Thyroid gland (tissue), 4 donors: ENCODE results near the gene NXNL1.
A peak's percentile ranks its signal among the peaks of the same experiment; 100 is the strongest.

Experiments
- CTCF ChIP-seq, 6 experiments: fragments of 200-600 bp in 3 of 6; fragments of 450-650 bp in 3 of 6; sonication (generic) in 3 of 6; IDR thresholded peaks; one replicate each; pipeline ENCODE4 v1.5.1; 2016 to 2019; ENCODE audit warnings: antibody characterized with exemption in 6 of 6, mild to moderate bottlenecking in 2 of 6, inconsistent platforms in 1 of 6, moderate library complexity in 1 of 6
- POLR2A ChIP-seq, 2 donors: fragments of 450-650 bp; IDR thresholded peaks; one replicate each; pipeline ENCODE4 v1.6.1; 2017; ENCODE audit warnings: antibody characterized with exemption in 2 of 2, mild to moderate bottlenecking in 2 of 2, moderate library complexity in 1 of 2

GRCh38 chr19:17466487-17466850 lies 5.7 kb upstream of the NXNL1 start:
- TF ChIP-seq CTCF (IDR thresholded peaks at IDR 0.05) = peak in 1 of 6 experiments; percentile 8
- no peak for TF ChIP-seq POLR2A (IDR thresholded peaks at IDR 0.05)
